GM13977 (cell line): Measurements from ENCODE around the gene TTC33.

ENCODE experiments used
- DNase-seq: peaks from one replicate; pipeline ENCODE4 v3.0.0; 2012; ENCODE audit warnings: low spot score
- CTCF ChIP-seq: IDR thresholded peaks from 2 replicates; pipeline ENCODE4 v1.5.1; 2012; ENCODE audit warnings: mild to moderate bottlenecking, control low read depth; ENCODE audit not compliant: insufficient read depth; ENCODE audit errors: extremely low read depth, missing control alignments
- in situ Hi-C: fragments of 300-500 bp; cut with MboI; formaldehyde crosslinking; loops from one replicate; pipeline ENCODE4 v1.12.0; 2022; ENCODE audit warnings: low sequenced_read_pairs, low pct_unique_long_range_greater_than_20kb, mixed read lengths, inconsistent platforms; ENCODE audit not compliant: unreplicated experiment

Gene TTC33

GRCh38 chr5:40672425-40672824, 83.3 kb downstream of the TTC33 start:
- TF ChIP-seq CTCF, result no peak
- in situ Hi-C loops, result no loop called here
- DNase-seq, result no peak

- no peak for TF ChIP-seq CTCF
- in situ Hi-C loops, result no loop called here
- no peak for DNase-seq
Observed at GRCh38 chr5:40669606-40670390, 86.0 kb downstream of the TTC33 start.

- no peak for DNase-seq
- in situ Hi-C loops, result no loop called here
- TF ChIP-seq CTCF, result no peak
Observed at GRCh38 chr5:40667161-40667663, 88.5 kb downstream of the TTC33 start.

GRCh38 chr5:40666657-40667056, 89.1 kb downstream of the TTC33 start:
- DNase-seq, result no peak
- TF ChIP-seq CTCF, result no peak
- in situ Hi-C loops, result no loop called here

GRCh38 chr5:40665635-40666298, 90.0 kb downstream of the TTC33 start:
- DNase-seq, result no peak
- TF ChIP-seq CTCF, result no peak
- in situ Hi-C loops, result no loop called here

- no peak for DNase-seq
- no peak for TF ChIP-seq CTCF
- in situ Hi-C loops, result no loop called here
Observed at GRCh38 chr5:40660751-40661150, 95.0 kb downstream of the TTC33 start.
